Astrocyte of the spinal cord (primary cell): ENCODE results near the gene SEC24D.
"Not testable (repeated sequence)": the region's sequence is repeated elsewhere in the genome, so short reads cannot be mapped to it uniquely, and the experiment has no call there.

Source experiments
- DNase-seq: peaks from one replicate; pipeline ENCODE4 v3.0.0; 2011; ENCODE audit warnings: low read depth, low spot score
- H3K4me3 ChIP-seq: 2 replicates; pipeline ENCODE4 v1.5.1; 2011; ENCODE audit warnings: low read depth, mild to moderate bottlenecking, low read length, moderate library complexity
- in situ Hi-C: cut with HindIII; loops from 2 replicates; pipeline ENCODE4 v1.10.0; 2017; ENCODE audit warnings: low sequenced_read_pairs
- TF ChIP-seq, protein P1 (sequence below): IDR thresholded peaks from 2 replicates; pipeline ENCODE4 v1.5.1; 2012; ENCODE audit warnings: low read depth, mild to moderate bottlenecking, low read length, inconsistent platforms

The SEC24D gene

GRCh38 chr4:118835571-118836300 is at the start of gene SEC24D:
Gene SEC24D (minus strand): TSS chr4:118836126. CDS start chr4:118833696, 2,430 bp downstream.
- TF ChIP-seq, protein P1, sequence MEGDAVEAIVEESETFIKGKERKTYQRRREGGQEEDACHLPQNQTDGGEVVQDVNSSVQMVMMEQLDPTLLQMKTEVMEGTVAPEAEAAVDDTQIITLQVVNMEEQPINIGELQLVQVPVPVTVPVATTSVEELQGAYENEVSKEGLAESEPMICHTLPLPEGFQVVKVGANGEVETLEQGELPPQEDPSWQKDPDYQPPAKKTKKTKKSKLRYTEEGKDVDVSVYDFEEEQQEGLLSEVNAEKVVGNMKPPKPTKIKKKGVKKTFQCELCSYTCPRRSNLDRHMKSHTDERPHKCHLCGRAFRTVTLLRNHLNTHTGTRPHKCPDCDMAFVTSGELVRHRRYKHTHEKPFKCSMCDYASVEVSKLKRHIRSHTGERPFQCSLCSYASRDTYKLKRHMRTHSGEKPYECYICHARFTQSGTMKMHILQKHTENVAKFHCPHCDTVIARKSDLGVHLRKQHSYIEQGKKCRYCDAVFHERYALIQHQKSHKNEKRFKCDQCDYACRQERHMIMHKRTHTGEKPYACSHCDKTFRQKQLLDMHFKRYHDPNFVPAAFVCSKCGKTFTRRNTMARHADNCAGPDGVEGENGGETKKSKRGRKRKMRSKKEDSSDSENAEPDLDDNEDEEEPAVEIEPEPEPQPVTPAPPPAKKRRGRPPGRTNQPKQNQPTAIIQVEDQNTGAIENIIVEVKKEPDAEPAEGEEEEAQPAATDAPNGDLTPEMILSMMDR = no peak
- DNase-seq = peak; percentile 85
- in situ Hi-C loops = no loop called here
- peak within 1 kb of the TSS; percentile 74 for H3K4me3 ChIP-seq

- in situ Hi-C loops = no loop called here
- TF ChIP-seq, protein P1 = no peak
- H3K4me3 ChIP-seq = no peak overlapping the region
- DNase-seq = no peak
These were observed 48.8 kb upstream of the SEC24D start for GRCh38 chr4:118884716-118885115.

DNA sequence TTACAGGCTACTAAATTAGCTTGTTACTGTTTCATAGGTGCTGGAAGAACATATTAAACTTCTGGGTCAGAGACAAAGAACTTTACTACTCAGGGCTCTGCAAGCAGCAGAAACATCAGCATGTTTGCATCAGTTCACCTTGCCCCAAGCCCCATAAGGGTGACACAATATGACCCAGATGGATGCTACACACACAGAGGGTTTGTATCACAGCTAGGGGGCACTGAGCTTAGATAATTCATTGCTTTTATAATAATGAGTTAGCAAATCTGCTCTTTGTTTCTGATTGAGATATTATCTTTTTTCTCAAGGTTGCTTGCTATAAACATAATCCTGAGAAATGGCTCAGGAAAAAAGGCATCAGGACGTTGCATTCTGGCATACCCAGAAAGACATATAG is 47.9 kb upstream of the SEC24D start:
- H3K4me3 ChIP-seq = no peak overlapping the region
- TF ChIP-seq, protein P1 = peak; percentile 6
- no peak for DNase-seq
- in situ Hi-C loops = no loop called here

DNA sequence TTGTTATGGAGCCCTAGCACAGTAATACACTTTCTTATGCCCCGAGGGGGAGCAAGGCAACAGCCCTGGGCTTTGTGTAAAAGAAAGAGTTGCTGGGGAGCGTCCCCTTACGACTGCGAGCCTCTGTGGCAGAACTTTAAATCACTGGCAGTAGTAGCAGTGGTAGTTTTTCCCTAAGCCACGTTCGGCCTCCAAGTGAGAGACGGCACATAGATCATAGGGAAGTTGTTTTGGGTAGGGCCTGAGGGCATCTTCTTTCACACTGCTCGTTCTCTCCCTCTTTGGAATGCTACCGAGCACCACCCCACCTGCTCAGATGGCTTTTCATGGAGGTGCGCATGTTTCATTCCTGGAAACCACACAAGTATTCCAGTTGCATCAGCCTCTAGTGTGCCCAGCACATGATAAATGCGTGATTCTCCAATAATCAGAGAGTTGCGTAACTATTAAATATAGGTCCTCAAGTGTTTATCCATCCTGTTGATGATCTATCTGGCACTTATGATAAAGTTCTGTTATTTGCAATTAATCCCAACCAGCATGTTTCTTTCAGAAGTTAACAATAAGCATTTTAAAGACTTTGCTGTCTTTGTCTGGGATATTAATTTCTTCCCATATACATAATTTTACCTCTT is 45.7 kb upstream of the SEC24D start:
- in situ Hi-C loops = no loop called here
- no peak overlapping the region for H3K4me3 ChIP-seq
- no peak for DNase-seq
- TF ChIP-seq, protein P1 = no peak

GRCh38 chr4:118879409-118879808 is 43.5 kb upstream of the SEC24D start:
- no peak for DNase-seq
- no peak overlapping the region for H3K4me3 ChIP-seq
- in situ Hi-C loops = no loop called here
- TF ChIP-seq, protein P1 = no peak

GRCh38 chr4:118878507-118878906 is 42.6 kb upstream of the SEC24D start:
- in situ Hi-C loops, DNase-seq, H3K4me3 ChIP-seq: not testable (repeated sequence)

GRCh38 chr4:118877797-118878196 is 41.9 kb upstream of the SEC24D start:
- DNase-seq = no peak
- no peak overlapping the region for H3K4me3 ChIP-seq
- TF ChIP-seq, protein P1 = no peak
- in situ Hi-C loops = no loop called here
